ENCODE measurements around the gene FIG4. TPM values are rescaled to one million over a fixed set of nuclear protein-coding genes. Genes with fewer than 3 reads are reported as not detected.
"Not testable (repeated sequence)": the region's sequence is repeated elsewhere in the genome, so short reads cannot be mapped to it uniquely, and the experiment has no call there.

Gene FIG4
- polyA plus RNA-seq, 1 donor = 9.7 TPM

DNA sequence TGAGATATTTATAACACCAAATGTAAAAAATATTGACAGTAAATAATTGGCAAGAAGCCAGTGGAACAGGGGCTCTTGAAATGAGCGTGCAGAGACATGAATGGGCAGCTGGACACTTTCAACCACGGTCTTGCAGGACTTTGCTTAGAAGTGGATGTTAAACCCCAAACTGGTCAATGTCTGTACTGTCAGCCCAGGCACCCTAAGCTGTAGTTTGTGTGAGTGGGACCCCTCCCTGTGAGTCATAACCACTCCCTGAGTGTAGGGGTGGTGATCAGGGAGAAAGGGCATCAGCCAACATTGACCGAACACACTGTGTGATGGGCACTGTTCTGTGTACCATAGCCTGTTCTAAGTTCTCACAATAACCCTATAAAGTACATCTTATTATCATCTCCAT, 108.6 kb downstream of the FIG4 start:
- no peak for DNase-seq

DNA sequence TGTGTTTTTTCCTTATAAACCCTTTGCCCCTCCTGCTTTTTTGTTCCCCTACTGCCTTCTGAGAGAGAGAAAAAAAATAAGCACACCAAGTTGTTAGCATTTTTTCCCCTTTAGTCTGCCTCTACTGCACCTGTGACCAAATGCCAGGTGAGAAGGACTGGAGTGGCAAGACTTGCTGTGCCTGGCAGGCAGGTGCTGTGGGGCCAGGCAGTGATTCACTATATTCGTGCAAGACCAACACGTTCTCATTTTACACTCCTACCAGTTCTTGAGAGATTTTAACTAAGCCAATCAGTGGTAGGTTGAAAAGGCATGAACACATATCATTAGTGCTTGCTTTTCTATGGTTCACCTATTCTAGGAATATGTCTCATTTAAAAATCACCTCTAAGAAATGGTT, 109.7 kb downstream of the FIG4 start:
- no peak for DNase-seq

DNA sequence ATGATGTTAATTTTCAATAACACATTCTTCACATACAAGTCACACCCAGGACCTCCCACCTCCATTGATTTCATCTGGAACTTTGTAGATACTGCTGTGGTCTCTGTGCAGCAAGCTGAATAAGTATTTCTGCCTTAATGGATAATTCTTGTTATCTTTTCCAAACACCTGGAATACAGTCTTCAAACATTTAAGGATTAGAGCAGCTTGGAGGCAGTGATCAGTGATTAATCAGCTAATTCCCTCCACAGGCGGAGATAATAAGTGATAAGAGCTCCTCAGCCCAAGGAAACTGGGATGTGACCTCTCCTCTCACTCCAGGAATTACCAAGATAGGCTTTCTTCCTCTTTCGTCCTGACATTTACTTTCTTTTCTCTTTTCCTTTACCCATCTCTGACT, 110.7 kb downstream of the FIG4 start:
- no peak for DNase-seq

DNA sequence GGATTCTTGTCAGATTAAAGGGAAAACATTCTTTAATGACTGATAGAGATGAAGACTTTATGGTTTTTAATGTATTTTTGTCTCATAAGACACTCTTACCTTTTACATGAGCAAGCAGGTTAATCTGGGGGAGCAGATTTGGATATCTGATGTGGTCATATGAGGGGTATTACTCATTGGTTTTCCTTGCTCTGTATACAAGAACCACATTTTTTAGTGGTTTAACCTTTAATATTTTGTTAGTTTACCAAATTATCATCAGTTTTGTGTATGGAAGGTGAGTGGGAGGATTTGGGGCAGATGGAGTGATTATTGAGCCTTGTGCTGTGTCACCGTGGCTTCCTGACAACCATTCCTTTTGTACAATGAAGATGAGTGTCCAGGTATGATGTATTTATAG, 112.9 kb downstream of the FIG4 start:
- DNase-seq = no peak

DNA sequence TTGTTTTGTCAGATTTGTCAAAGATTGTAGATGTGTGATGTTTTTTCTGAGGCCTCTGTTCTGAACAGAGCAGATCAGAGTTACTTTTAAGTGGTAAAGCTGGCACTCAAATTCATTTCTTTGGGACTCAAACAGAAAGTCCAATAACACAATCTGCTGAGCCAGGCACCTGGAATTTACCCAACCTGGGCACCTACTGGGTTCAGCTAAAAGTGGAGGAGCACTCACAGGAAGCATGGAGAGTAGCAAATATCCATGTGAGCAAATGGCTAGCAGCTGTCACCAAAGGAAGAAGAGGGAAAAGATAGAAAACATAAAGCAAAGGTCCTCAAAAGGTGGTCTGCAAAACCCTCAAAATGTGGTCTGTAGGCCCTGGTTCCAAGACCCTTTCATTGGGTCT, 116.8 kb downstream of the FIG4 start:
- no peak for DNase-seq

DNA sequence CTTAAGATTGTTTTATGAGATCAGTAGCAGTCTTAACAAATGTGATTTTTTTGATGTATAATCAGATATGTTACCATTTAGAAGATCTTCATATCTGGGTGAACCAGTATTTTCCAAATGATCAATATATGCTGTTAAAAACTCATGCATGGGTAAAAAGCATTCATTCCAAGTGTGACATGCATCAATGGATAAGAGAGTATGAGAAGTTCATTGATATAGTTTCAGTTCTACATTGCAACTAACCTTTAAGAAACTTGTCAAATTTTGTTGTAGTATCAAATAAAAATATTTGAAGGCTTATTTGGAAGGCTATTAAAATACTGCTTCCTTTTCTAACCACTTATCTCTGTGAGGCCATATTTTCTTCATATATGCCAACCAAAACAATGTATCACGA, 117.7 kb downstream of the FIG4 start:
- DNase-seq = no peak

DNA sequence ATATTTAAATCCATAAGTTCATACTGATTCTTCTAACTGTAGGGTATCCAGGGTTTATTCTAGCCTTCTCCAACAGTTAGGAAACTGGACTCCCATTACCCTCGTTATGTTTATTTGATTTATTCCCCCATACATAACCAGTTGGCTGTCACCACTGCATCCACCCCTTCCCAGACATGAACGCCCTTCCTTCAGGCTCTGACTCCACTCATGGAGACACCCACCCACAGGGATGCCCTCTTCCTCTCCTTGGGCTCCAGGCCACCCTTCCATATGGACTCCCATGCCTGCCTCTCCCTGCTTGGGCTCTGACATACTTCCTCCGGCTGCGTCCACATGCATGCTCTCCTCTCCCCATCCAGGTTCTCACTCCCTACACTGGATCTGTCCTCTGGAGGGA, 124.0 kb downstream of the FIG4 start:
- DNase-seq = no peak

DNA sequence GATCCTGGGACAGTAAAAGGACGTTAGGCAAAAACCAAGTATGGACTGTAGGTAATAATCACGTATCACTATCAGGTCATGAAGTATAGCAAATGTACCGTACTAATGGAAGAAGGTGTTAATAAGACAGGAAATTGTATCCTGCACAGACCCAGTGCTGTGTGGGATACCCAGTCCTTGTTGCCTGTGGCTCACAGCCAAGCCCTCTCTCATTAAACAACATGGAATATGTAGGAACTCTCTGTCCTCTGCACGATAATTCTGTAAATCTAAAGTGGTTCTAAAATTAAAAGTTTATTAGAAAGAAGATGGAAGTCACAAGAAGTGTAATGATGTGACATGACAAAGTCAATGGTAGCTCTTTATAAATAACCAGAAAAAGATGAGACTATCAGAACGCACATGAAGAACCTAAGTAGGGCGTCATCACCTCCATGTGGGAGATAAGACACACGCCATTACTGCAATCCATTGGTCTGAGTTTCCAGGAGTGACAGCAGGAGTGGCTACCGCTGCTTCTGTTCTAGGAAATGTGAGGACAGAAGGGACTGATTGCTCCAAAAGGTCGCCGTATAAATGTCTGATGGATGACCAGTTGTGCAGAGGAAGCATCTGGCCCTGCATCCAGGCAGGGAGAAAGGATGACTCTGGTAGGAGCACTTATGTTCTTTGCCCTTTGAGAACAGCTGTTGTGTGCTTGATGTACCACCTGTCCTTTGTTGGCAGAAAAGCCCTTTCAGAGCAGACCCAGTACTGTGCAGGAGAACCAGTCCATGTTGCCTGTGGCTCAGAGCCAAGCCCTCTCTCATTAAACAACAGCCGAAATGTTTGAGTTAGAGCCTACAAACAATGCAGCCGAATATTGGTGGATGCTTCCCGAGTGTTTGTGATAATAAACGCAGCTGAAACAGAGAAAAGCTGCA, 125.6 kb downstream of the FIG4 start:
- DNase-seq = no peak

DNA sequence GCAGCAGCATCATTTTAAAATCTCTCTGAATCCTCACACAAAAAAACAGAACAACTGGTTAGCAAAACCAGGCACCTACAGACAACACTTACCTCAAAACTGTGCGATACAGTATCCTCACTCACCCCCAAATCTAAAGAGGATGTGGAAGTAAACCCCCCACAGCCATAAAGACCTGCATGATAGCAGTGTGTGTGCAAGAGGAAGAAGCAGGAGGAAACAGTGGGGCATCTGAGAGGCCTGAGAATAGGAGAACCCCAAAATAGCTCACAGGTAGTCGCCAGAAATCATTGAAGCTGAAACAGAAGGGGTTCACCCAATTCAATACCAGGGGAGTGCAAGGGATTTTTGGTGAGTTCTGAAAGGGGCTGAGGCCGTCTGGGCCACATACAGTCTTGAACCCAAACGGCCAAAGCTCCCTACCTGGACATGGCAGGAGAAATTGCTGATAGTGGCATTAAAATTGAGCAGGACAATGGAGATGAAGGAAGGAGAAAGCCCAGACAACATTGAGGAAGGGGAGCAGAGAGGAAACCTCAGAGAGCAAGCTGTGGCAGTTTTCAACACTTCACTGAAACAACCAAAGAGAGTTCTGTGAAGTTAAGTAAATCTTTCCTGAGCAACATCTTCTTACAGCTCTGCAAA, 129.7 kb downstream of the FIG4 start:
- no peak for DNase-seq

DNA sequence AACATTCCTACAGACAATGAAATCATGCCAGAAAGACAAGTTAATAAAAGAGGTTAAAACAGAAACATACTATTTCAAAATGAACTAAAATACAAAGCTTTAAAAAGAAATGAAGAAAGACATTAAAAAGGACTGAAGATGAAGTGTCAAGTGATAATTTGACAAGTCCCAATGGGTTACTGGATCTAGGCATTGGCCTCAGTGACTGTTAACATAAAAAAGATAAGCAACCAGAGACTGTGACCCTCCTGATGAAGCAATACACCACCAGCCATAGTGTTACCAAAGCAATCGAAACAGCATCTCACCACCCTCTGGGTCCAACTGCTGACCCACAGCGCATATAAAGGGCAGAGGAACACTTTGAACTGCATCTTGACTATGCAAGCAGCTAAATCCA, 130.3 kb downstream of the FIG4 start:
- no peak for DNase-seq

DNA sequence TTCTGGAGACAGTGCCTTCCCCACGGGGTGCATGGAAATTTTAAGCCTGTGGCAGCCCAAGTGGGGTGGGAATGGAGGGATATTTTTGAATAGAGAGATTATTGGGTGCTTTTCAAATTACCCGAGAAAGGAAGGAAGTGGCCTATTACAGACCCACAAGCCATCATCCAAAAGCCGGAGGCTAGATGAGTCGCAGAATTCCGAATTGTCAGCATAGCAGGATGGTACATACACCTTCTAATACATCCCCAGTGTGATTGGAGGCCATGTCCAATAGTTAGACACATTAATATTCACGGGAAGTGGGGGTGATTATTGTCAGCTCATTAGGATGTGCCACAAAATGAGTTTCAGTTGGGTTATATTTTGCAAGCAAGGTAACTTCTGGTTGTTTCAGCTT, 133.0 kb downstream of the FIG4 start:
- DNase-seq = no peak

DNA sequence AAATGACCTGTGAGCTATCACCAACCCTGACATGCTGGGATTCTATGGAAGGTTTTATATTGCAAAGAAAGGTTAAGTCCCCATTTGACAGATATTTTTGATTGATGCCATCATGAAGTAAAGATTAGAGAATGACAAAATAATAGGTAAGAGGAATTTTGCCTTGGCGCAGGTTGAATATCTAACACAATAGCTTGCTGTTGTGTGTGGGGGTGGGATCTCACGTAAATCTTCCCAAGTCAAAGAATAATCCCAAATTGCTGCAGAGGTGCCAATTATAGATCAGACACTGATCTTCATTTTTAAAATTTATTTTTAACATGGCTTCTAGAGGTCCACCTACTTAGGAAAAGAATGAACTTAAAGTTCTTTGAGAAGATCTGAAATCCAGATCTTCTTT, 135.5 kb downstream of the FIG4 start:
- no peak for DNase-seq

DNA sequence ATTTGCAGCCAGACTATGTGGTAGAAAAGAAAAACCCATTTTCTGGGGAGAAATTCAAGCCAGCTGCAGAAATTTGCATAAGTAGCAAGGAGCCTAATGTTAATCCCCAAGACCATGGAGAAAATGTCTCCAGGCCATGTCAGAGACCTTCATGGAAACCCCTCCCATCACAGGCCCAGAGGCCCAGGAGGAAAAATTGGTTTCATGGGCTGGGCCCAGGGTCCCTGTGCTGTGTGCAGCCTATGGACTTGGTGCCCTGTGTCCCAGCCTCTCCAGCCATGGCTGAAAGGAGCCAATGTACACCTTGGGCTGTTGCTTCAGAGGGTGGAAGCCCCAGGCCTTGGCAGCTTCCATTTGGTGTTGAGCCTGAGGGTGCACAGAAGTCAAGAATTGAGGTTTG, 140.3 kb downstream of the FIG4 start:
- DNase-seq = not testable (repeated sequence)

DNA sequence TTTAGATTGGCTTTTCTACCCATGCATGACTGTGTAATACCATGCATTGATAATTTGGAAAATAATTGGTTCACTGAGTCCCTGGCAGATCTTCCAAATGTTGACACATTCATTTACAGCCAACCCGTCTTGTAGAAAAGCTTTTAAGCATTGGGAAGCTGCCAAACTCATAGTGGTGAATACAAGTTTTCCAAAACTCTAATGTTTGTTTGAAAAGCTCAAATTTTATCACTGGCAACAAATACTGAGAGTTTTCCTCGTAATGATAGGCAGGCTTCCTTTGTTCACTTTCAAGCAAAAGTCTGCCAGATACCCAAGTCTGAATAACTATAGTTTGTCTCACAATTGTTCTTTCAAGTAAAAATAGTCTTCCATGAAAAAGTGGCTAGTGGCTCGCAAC, 143.0 kb downstream of the FIG4 start:
- no peak for DNase-seq

DNA sequence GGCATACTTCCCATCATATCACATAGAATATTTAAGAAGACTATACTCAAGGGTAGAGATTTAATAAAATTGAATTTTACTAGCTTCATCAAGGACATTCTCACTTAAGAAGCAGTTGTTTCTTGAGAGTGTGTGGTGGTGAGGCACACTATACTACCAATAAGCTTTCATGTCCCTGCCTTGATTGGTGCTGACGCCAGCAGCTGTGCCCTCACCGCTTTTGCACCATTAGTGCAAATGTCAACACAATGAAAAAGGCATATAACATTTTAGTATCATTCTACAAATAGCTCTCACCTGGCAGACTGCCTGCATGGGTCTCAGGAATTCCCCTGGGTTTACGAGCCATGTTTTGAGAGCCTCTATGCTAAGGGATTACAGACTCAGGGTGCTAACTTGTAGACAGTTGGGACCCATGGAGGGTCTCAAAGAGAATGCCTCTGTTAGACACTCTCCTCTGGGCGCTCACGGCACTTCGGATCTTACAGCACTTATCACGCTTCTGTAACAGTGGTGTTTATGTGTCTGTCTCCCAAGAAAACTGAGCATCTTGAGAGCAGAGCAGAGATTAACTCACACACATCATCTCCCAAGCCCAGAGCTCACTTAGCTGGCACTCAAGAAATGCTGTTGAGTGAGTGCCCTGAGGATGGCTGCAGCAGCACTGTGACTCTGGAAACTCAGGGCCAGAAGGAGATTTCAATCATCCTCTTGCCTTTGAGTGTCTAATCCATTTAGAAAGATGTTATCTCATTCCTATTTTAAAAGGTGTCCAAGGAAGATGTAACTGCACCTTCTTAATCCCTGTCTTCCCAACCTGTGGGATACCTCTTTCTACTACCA, 143.7 kb downstream of the FIG4 start:
- DNase-seq = no peak

DNA sequence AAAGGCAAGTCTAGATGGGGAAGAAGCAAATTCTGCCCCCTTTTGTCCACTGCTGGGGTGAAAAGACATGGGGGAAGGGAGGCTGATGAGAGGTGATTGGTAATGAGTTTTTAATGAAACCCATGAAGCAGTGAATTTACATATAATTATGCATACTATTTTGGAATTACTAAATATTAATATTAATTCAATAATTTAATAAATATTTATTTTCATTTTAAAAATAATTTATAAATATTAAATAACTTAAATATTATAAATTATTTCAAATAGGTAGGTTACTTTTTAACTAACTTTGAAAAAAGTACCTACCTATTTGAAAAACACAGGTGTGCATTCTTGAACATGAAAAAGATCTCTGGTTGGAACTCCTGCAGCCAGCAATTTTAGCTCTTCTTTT, 148.9 kb downstream of the FIG4 start:
- DNase-seq = no peak

DNA sequence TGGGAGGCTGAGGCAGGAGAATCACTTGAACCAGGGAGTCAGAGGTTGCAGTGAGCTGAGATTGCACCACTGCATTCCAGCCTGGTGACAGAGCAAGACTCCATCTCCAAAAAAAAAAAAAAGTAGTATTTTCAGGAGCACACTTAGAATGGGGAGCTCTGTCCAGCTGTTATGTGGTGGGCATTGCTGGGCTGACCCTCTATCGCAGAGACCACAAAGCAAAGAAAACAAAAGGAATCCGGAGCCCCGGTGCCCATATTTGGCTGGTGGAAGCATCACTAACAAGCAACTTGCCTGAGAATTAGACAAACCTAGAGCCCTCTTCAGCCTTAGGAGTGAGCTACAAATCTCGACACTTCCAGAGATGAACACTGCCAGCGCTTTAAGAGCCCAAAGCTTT, 149.7 kb downstream of the FIG4 start:
- DNase-seq = no peak

DNA sequence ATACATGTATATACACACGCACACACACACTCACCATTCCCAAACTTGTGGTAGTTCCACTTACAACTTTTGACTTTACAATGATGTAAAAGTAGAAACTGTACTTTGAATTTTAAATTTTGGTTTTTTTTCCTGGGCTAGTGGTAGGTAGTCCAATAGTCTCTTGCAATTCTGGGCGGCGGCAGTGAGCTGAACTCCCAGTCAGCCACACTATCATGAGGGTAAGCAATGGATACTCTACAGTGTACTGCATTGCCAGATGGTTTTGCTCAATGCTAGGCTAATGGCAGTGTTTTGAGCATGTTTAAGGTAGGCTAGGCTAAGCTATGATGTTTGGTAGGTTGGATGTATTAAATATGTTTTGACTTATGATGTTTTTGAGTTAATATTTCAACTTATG, 150.8 kb downstream of the FIG4 start:
- DNase-seq = no peak

DNA sequence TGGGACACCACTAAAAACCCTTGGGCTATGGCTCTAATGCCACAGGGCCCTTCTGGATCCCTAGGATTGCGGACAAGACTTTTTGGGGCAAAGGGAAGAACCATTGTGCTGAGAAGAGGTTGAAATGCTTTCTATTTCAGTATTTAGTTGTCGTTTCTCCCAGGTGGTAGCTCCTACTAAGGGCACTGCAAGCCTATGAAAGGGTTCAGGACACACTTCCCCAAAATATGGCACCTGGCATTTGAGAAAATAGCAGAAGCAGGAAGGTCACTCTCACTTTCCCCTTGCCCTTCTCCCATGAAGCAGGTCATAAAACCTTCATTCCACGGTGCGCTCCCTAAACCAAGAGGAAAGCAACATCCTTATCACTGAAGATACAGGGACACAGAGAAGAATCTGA, 161.6 kb downstream of the FIG4 start:
- DNase-seq = no peak

DNA sequence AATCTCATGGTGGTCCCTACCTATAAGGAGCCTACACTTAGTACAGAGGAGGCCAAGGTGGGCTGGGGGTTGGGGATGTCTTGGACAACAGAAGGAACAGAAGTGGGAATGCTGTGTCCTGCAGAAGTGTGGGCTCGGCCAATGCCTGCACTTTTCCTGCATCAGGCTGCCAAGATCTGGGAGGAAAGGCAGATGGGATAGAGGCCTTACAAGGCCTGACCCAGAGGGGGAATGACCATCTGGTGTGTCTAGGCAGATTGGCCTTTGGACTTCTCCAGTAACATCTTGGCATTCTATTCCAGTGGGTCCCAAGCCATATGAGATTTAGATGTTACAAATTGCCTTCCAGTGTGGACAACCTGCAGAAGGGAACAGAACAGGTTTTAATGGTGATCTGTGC, 162.3 kb downstream of the FIG4 start:
- no peak for DNase-seq

DNA sequence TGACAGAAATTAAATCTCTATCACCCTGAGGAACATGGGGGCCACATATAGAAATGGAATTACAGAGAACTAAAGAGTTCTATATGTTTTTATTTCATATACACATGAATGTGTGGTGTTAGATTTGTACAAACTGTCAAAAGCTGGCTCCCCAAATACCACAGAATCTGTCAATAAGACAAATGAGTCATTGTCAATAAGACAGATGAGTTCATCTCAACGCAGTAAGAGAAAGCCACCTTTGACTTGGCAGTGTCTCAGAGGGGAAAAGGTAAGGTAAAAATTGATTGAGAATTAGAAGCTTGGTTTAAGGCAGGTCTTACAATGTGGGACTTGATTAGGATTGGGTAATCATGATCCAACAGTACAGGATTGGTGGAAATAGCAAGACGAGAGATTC, 162.9 kb downstream of the FIG4 start:
- no peak for DNase-seq

DNA sequence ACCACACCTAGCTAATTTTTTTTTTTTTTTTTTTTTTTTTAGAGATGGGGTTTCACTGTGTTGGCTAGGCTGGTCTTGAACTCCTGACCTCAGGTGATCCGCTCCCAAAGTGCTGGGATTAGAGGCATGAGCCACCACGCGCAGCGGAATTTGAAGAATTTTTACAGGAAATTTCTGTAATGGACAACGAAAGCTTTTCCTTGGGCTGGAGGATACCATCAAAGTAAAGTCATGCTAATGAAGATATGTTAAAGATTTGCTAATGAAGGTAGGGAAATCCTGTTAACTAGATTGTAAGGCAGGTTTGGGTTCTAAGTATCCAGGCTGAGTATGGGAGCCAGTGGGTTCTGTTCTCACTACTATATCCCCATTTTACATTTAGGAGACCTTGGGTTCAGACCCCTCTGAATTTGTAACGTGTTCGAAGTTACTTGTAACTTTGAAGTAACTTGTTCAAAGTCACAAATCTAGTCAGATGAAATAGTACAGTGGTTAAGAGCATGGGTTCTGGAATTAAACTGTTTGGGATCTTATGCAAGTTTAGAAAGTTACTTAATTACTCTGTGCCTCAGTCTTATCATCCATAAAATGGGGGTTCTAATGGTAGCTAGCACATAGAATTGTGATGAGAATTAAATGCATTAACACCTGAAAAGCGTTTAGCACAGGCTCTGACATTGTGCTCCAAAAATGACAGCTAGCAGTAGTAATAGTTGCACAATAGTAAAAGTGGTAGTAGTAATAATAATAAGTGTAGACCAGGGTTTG, 163.6 kb downstream of the FIG4 start:
- DNase-seq = no peak
